ENCODE results near the gene KRT84.

DNA sequence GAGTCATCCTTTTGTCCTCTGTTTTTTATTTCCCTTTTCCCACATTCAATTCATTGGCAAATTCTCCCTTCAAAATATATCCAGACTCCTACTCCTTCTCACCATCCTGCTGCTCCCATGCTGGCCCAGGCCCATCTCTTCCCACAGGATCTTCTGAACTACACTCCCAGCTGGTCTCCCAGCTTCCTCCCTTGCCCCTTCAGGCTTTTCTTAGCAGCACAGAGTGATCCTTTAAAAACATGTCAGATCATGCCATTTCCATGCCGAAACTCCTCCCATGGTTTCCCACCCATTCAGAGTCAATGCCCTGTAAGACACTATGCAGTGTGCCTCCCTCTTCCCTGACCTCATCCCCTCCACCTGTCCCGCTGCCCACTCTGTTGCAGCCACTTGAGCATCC is 2.4 kb upstream of the KRT84 start:
- TF ChIP-seq, protein P1, sequence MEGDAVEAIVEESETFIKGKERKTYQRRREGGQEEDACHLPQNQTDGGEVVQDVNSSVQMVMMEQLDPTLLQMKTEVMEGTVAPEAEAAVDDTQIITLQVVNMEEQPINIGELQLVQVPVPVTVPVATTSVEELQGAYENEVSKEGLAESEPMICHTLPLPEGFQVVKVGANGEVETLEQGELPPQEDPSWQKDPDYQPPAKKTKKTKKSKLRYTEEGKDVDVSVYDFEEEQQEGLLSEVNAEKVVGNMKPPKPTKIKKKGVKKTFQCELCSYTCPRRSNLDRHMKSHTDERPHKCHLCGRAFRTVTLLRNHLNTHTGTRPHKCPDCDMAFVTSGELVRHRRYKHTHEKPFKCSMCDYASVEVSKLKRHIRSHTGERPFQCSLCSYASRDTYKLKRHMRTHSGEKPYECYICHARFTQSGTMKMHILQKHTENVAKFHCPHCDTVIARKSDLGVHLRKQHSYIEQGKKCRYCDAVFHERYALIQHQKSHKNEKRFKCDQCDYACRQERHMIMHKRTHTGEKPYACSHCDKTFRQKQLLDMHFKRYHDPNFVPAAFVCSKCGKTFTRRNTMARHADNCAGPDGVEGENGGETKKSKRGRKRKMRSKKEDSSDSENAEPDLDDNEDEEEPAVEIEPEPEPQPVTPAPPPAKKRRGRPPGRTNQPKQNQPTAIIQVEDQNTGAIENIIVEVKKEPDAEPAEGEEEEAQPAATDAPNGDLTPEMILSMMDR (conservative IDR thresholded peaks at IDR 0.05; ENCODE audit: low read depth, low read length), result no peak
- TF ChIP-seq EZH2 (IDR thresholded peaks at IDR 0.05; ENCODE audit: borderline replicate concordance, low read depth, low read length, poor library complexity, severe bottlenecking), result no peak

Measured in A673 (cell line).